Left kidney (tissue), 2 donors: ENCODE results near the gene KRT7. TPM values are rescaled to one million over a fixed set of nuclear protein-coding genes. Genes with fewer than 3 reads are reported as not detected.
"Not testable (repeated sequence)": the region's sequence is repeated elsewhere in the genome, so short reads cannot be mapped to it uniquely, and the experiment has no call there.

Experiments
- DNase-seq: peaks from one replicate; pipeline ENCODE4 v3.0.0-alpha.2; 2013
- polyA plus RNA-seq: library from polyadenylated mRNA; unstranded; fragments of 120-200 nt; gene quantifications from one replicate; pipeline ENCODE4 v1.2.1, GENCODE V29; 2013; ENCODE audit not compliant: insufficient read length

KRT7 gene
- polyA plus RNA-seq, 1 donor = 56.5 TPM

DNA sequence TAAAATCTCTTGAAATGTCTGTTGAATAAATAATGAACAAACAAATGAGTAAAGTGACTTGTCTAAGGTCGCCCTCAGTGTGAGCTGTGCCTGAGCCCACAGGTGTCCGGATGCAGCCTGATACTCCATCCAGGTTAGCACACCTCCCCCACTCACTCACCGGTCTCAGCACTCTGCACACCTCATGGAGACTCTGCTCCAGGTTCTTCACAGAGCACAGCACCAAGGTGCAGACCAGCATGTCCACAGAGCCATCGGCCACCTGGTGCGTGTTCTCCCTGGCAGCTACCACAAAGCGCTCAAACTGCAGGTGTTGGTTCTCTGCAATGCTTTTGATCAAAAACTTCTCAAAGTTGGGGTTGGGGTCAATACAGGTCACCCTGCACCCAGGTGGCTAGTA lies 4.1 kb upstream of the KRT7 start:
- DNase-seq = no peak

DNA sequence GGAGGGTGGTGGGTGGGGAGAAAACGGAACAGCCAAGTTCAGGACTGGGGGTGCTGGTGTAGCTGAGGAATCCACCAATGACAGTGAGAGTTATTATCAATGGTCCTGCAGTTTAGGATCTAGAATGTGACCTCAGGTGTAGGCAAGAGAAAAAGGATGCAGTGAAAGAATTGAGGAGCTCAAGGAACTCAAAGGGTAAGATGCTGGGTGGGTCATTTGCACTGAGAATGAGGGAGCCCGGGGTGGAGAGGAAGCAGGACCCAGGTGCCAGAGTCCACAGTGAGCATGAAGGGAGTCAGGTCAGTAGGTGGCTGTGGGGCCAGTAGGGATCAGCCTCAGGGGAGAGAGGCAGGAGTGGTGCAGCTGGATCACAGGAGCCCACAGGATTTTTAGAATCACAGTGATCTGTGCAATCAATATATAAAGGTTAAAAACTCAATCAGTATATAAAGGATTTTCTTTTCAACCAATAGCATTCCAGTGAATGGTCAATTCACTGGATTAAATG lies 3.2 kb upstream of the KRT7 start:
- no peak for DNase-seq

- no peak for DNase-seq
These were observed 2.4 kb upstream of the KRT7 start for GRCh38 chr12:52230364-52231281.

DNA sequence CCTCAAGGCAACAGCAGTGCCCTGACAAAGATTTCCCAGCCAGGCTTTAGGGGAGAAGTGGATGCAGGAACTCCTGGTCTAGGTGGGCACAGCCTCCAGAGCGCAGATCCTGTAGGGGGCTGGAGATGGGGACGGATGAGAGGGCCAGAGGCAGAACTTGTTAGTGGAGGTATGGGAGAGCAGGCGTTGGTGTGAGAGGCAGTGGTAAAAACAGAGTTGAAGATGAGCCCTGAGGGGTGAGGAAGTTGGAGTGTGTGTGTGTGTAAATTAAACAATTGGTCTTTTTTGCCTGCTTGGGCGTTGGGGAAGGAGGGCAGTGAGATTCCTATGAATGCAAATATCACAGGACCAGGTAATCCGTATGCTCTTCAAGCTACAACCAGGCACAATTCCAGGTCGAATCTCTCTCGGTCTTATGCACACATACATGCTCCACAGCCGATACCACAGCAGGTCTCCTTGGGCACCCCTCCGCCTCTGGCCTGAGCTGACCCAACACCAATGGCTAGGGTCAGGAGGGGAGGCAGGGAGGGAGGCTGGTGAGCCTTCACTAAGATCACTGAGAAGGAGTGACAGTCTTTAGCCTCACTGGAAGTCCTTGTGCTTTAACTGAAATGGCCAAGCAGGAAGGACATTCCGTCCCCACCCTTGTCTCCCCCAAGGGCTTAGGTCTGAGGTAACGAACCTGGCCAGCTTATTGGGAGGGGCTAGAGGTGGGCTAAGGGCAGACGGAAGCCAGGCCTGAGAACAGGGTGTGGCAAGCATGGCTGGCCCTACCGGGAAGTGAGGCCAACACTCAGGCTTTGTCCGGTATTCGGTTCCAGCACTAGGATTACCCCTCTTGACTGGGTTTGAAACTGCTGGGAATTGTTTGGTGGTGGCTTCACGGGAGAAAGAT lies 1.5 kb upstream of the KRT7 start:
- no peak for DNase-seq

DNA sequence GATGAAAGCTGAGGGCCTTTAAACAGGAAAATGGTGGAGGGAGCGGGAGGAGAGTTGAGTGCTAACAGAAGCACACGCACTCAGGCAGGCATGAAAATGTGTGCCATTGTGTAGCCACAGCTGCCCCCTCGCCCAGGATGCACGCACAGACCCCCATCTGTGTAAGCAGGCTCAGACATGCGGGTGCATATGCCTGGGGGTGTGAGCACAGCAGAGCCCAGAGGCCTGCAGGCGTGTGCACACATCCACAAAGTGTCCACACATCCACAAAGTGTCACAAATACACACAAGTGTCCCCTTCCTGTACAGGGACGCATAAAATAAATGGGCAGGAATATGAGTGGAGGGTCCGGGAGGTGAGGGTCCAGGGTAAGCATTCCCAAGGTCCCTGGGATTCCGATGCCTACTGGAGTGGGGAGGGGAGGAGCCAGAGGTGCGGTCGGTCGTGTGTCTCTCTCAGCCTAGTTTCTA lies 805 bp upstream of the KRT7 start:
- no peak for DNase-seq

GRCh38 chr12:52233462-52234207 lies 592 bp downstream of the KRT7 start:
- no peak for DNase-seq

DNA sequence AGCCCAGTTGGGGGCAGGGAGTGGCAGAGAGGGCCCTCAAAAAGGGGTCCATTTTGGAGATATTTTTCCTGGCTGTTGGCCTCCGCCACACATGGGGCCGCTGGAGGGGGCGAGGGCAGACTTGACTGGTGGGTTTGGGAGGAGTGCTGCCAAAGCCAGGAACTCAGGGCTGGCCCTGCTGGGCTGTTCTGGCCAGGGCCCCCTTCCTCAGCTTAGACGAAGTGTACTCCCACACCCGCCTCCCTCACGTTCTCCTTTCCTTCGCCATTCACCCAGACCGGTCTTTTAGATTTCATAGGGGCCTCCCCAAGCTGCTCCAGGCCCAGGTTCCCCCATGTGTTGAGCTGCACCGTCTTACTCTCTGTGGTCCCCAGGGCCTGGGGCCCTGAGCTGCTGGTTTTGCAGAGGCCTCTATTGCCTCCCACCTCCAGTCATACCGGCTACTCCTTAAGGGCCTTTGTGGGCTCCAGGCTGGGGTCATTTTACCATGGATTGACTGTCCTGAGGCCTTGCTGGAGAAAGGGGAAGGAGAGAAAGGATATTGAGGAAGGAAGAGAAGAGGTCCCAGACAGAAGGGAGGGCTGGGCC lies 1.3 kb downstream of the KRT7 start:
- no peak for DNase-seq

DNA sequence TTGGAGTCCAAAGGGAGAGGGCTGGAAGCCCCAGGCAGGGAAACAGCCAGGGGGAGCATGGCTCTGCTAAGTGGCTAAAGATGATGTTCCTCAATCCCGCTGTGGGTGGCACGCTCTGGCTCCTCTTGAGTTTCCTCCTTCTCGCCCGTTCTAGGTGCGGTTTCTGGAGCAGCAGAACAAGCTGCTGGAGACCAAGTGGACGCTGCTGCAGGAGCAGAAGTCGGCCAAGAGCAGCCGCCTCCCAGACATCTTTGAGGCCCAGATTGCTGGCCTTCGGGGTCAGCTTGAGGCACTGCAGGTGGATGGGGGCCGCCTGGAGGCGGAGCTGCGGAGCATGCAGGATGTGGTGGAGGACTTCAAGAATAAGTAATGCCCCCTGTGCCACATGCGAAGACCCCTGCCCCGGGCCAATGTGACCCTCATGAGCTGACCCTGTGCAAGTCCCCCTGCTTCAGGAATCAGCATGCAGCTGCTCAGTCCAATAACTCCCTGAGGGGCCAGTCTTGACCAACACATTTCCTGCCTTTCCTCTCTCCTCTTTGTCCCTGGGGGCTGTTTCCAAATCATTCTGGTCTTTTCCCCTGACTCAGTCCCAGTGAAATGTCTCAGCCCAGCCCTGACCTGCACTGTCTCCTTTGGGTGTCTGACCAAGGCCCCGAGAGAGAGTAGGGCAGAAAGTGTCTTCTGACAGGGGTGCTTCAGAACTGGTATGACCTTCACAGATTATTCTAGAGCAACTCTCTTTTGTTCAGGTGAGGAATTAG lies 2.1 kb downstream of the KRT7 start:
- no peak for DNase-seq

DNA sequence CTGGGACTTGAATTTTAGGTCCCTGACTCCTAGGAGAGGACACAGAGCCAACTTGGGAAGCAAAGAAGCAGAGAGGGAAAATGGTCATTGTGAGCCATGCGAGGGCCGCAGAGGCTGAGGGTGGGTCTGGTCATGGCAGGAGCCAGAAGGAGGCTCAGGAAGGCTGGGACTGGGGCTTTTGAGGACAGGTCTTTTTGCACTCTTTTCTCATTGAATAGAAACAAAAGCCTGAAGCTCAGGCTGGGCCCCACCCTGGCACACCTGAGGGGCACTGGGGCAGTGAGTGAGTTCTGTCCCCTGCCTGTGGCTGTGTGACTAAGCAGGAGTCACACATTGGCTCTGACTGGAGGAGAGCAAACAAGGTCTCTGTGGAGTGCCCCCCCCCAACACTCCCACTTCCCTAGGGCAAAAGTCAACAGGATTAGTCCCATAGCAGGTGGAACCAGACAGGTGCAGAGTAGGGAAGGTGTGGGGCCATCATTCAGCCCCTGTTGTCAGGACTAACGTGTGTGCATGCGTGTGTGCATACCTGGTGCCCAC lies 2.8 kb downstream of the KRT7 start:
- DNase-seq = no peak

- DNase-seq = no peak
These were observed 3.5 kb downstream of the KRT7 start for GRCh38 chr12:52236386-52237050.

GRCh38 chr12:52238207-52238840 lies 5.3 kb downstream of the KRT7 start:
- no peak for DNase-seq

DNA sequence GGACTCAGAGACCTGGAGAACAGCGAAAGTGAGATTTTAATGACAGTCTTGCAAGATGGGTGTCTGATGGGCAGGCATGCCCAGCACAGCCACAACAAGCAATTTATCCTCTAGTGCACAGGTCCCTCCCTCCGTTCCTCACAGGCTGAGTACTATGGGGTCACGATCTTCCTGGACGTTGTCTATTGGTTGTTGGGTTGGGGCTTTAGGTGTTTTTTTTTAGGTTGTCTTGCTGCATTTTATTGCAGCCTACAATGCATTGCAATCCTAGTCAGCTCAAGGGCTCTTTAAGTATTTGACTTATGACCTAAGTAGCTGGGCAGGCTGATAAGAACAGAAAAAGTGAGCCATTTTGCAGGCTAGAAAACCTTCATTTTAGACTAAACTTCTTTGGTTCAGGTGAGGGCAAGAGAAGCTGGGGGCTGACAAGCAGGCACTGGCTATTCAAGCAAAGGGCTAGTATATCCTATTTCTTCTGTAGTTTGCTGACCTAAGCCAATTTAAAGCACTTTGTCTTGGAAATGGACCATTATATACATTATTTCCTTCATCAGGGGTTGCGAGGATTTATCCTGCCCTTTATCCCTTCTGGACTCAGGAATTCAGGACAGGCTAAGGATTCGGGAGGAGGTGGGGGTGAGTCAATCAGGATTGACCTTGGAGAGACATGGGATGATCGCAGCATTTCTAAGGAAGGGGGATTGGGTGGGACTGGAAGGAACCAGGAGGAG lies 6.0 kb downstream of the KRT7 start:
- DNase-seq = no peak

- DNase-seq = no peak
These were observed 6.7 kb downstream of the KRT7 start for GRCh38 chr12:52239767-52240166.

DNA sequence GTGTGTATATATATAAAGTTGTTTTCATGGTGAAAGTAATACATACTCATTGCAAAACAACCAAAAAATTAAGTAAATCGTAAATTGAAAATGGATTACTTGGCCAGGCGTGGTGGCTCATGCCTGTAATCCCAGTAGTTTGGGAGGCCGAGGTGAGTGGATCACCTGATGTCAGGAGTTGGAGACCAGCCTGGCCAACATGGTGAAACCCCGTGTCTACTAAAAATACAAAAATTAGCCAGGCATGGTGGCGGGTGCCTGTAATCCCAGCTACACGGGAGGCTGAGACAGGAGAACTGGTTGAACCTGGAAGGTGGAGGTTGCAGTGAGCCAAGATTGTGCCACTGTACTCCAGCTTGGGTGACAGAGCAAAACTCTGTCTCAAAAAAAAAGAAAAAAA lies 7.2 kb downstream of the KRT7 start:
- not testable (repeated sequence) for DNase-seq

DNA sequence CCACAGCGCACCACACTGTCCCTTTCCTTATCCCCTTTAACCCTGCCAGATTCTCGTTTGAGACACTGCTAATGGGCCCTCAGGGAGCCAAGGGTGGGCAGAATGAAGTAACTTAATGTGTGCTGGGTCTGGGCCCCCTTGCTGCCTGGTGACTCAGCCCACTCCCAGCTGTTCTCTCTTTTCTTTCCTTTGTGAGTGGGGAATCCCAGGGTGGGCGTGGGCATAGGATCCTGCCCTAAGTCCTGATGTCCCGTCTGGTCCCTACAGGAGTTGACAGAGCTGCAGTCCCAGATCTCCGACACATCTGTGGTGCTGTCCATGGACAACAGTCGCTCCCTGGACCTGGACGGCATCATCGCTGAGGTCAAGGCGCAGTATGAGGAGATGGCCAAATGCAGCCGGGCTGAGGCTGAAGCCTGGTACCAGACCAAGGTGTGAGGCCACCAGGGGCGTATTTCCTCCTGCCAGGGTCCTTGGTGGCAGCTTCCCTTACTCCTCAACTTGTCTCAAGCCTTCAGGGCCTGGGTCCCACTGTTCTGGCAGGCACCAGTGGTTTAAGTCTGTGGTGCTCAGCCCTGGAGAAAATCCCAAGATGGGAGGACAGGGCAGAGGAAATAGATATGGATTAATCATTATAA lies 8.3 kb downstream of the KRT7 start:
- no peak for DNase-seq

GRCh38 chr12:52242442-52243258 lies 9.6 kb downstream of the KRT7 start:
- no peak for DNase-seq

GRCh38 chr12:52243259-52243855 lies 10.3 kb downstream of the KRT7 start:
- peak; percentile 68 for DNase-seq
